ENCODE results near the gene PCNX2.

Gene PCNX2

DNA sequence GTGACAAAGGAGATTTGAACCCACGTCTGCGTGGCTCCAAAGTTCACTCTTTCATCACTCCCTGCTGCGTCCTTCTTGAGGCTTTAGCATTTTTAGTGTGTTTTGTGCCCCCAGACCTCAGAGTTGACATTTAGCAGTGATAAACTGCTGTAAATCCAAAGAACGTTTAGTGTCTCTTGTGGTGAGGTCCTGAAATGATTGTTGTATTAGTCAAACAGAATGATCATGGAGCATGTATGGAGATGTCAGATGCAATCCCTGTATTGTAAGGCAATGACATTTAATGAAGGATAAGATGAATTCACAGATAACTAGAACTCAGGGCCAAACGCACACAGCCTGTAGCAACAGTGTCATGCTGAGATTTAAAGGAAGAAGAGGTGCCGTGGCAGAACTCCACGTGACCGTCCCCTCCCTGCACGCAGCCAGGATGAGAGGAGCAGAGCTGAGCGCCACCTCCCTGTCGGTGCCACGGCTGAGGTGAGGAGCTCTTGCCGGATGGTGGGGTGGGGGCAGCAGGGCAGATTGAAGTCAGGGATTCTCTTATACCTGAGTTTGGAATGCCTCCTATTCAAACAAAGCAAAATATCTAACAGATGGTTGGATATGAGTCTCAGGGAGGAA, 315.1 kb downstream of the PCNX2 start:
- no peak for DNase-seq

DNA sequence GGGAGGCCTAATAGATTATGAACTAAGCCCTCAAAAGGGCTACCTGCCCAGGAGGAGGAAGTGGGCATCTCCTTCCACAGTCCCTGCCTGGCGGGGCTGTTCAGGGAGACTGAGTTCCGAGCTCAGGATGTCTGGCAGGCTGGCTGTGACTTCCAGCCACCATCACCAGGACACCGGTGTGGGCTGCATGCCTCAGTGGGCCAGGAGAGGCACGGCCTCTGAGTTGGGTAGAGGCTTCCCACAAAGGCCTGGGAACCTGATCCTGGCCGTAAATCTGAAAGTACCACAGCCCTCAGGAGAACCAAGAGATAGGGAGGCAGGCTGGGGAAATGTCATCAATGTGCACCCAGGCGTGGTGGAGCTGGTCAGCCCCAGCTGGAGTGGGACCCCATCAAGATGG, 316.0 kb downstream of the PCNX2 start:
- DNase-seq = no peak

DNA sequence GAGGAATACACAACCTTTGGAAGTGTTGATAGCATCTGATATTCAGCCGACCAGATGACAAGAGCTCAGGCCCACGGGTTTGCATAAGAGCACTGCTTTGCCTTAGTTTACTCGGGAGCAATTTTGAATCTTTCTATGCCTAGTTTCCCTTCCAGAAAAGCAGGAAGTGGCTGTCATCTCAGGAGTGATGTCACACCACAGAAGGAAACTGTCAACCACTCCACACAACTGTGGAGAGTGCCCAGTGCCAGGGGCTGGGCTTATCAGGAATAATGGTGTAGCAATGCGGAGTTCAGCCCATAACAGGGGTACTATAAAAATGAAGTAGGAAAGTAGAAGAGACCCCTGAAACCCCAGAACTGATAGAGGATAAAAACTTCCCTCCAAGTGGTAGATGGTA, 316.7 kb downstream of the PCNX2 start:
- no peak for DNase-seq

DNA sequence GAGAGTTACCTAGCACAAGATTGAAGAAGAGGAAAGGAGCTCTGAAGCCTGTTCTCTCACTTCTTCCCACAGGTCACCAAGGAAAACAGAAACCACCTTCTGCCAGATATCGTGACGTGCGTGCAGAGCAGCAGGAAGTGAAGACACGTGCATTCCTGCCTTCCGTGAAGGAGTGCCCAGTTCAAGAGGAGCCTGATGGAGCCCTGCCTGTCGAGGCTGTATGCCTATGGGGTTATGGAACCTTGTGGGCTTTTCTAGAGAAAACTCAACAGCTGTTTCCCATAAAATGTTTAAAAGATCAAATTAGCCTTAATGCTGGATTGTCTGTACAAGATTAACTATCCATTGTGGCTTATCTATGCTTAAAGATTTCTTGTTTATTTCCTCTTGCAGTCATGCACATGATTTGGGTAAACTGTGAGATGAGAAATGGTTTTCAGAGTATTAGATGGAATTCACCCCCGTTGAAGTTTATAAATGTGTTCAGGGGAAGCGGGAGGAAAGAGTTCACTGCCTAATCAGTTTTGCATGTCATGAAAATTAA, 317.4 kb downstream of the PCNX2 start:
- DNase-seq = no peak

DNA sequence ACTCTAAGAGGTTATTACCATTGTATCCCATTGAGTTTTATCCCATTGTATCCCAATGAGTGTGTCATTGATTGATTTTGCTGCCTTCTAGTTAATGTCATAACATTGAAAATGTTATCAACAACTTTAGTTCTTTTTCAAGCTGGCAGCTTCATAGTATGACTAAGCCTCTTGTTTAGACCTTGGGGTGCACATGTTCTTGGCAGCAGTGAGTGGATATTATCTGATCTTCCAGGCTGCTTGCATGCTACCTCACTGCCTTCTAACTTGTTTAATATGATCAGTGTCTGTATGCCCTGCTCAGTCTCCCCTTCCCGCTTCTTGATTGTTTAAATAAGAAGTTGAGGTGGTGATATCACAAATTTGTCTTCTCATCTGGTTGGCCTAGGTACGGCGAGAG, 320.6 kb downstream of the PCNX2 start:
- DNase-seq = no peak

DNA sequence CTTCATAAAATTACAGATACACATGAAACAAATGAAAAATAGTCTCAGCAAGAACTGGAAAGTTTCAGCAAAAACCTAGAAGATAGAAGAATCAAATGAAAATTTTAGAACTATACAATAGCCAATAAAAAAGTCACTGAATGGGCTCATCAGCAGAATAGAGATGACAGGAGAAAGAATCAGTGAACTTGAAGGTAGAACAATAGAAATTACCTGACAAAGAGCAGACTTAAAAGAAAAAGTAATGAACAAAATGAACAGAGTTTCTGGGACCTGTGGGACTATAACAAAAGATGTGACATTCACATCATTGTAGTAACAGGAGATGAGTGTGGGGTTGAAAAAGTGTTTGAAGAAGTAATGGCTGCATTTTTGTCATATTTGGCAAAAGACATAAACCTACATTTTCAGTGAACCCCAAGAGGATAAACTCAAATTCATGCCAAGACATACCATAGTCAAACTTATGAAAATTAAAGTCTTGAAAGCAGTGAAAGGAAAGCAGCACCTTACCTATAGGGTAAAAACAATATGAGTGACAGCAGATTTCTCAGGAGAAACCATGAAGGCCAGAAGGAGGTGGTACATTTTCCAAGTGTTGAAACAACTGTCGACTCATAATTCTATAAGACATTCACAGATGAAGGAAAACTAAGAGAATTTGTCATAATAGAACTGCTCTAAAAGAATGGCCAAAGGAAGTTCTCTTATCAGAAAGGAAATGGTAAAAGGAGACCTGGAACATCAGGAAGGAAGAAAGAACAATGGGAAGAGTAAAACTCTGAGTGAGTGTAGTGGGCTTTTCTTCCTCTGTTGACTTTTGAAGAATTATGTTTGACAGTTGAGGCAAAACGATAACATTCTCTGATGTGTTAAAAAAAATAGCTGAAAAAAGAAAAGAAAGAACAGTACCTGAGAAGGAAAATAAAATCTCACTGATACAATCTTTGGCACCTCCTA, 321.6 kb downstream of the PCNX2 start:
- no peak for DNase-seq

DNA sequence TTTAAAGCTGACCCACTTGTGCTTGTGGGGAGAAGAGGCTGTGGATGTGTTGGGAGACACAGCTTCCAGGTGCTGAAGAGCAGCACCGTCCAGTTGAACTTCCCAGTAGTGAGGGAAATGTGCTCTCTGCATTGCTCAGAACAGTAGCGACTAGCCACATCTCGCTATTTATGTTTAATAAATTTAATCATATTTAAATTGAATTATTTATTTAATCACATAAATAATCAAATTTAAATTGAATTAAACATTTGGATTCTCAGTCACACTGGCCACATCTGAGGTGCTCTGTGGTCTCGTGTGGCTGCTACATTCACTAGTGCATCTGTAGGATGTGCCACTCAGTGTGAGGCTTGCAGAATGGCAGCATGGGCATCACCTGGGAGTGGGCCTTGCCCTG, 325.0 kb downstream of the PCNX2 start:
- no peak for DNase-seq

DNA sequence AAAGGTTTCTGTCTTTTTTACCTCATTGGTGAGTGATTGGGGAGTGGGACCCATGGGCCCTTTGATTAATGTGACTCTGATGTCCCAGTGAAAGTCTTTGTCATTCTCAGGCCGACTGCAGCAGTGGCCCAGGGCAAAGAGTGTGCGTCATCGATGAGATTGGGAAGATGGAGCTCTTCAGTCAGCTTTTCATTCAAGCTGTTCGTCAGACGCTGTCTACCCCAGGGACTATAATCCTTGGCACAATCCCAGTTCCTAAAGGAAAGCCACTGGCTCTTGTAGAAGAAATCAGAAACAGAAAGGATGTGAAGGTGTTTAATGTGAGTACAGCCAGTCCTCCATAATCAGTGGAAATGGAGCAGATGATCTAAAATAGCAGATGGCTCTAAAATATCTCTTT, 325.7 kb downstream of the PCNX2 start:
- DNase-seq = no peak

DNA sequence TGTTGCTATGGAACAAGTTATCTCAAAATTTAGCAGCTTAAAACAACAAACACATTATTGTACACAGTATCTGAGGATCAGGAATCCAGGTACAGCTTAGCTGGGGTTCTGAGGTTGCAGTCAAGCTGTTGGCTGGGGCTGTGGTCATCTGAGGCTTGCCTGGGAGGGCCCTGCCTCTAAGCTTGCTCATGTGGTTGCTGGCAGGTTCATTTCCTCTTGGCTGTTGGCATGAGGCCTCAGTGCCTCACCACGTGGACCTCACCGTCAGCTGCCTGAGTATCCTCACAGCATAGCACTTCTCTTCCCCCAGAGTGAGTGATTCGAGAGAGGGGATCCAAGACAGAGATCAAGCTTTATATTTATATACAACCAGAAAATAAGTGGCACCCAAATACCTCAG, 326.6 kb downstream of the PCNX2 start:
- no peak for DNase-seq

DNA sequence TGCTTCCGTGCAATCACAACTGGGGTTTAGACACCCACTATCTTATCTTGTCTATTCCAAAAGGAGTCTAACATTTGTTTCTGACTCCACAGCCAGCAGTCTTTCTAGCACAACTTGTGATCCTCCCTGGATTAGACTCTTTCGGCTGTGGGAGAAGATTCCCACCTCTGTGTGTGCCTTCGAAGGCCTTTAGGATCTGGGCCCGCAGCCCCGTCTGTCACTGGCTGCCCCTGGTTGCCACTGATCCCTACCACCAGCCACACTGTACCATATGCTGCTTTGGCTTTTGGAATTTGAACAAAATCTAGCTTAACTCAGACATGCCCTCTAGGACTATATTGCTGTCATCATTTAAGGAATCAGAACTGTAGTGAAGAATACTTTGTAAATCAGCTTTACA, 327.1 kb downstream of the PCNX2 start:
- DNase-seq = no peak

DNA sequence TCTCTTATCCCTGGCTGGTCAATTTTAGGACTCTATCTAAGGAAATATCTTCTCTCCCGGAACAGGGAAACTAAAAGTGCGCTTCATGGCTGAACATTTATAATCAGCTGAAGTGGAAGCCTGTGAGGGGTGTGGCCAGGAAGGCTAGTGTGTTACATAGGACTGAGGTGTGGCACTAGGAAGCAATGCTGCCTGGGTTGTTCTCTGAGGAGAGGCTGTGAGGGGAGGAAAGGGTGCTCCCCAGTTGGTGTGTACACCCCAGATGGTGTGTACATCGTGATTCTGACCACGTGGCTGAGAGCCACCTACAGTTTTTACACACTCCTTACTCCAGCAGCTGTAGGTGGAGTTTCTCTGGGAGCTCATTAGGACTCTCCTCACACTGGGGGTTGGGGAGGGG, 328.9 kb downstream of the PCNX2 start:
- no peak for DNase-seq

DNA sequence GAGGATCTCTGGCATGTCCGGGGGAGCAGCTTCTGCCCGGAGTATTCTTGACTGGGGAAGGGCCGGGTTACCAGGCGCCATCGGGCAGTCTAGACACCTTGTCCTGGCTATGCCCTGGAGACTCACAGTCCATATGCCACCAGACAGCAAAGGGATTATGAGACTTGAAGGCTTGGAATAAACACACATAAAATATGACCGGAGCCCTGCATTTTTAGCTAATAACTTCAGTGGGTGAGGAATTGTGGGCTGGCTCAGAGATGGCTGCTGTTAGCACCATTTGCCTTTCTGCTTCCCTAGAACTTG, 329.7 kb downstream of the PCNX2 start:
- no peak for DNase-seq

DNA sequence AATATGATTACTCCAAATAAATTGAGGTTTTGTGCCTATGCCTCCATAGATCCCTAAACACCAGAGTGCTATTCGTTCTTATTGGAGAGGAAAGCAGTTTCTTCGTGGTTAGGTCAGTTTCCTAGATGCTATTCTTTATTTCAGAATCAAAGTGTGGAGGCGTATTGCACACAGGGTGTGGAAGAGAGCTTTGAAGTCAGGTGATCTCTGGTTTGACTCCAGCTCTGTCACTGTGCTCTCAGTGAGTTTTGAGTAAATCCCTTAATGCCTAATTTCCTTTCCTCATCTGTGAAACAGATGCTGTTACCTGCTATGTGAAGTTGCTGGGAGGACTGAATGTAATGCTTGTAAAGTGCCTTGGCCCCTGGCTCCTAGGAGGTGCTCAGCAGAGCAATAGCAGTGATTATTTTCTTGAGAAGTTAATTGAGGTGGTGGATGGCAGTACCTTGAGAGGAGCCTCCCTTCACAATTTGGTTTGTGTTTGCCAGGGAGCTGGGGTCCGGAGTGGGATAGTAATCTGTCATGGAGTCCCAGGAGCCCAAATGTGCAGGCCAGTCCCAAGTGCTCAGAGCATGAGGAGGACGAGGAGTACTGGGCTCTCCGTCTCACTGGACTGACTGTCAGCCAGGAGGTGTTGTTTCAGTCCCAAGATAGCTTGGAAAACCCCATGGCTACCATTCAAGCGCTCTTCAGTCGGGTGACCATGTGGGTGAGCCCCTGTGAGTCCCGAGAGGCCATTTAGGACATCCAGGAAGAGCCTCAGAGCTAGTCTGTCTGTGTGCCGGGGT, 330.2 kb downstream of the PCNX2 start:
- no peak for DNase-seq

DNA sequence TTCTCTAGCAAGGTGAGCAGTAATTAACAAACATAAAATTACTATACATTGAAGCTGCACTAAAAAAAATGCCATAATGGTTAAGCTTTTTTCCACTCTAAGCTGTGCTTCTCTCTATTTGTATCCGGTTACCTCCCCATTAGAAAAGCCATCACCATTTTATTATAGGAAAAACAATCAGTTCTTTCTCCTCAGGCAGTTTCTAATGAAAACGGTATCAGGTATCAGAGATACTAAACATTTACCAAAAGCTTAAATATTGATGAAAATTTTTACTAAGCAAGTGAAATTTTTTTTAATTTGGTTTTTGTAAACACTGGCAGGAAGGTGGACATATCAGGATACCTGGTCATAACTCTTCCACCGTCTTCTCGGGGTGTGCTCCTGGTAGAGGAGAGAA, 330.9 kb downstream of the PCNX2 start:
- DNase-seq = no peak

DNA sequence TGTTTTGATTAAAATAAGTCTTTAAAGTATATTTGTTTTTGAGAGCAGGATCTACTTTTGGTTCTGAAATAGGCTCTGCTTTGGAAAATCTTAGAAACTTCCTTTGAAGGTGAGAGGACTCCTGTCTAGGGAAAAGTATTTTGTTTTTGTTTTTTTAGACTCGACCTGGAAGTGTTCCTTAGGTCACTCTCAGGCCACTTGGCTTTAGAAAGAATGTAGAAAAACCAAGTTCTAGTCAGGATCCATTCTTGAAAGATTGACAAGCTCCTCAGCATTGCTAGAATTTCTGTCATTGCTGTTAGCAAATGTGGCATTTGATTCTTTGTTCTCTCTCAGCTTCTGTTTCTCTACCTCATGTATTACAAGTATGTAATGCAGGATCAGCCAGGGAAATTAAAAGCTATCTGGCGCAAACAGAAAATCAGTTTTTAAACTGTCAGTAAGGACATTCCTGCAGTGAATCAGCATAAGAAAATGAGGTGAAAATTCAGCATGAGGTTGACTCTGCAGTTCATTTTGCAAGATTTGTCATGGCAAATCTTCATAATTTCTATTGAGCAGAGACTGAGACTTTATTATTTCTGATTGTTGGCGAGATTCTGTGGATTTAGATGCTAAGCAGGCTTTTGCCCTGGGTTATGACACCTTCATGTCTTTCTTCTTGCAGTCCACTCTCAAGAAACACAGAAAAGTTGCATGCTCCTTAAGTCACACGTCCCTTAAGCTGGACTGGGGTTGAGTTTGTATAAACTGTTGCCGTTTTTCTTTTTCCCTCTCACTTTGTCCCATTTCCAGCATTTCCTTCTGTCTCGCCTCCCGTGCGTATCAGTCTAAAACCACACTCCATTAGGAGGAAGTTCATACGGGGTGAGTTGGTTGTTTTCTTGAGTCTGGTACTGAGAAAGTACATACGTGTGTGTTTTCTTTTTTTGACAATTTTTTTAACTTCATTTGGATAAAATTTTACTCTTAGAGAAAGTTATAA, 332.5 kb downstream of the PCNX2 start:
- peak; percentile 39 for DNase-seq

DNA sequence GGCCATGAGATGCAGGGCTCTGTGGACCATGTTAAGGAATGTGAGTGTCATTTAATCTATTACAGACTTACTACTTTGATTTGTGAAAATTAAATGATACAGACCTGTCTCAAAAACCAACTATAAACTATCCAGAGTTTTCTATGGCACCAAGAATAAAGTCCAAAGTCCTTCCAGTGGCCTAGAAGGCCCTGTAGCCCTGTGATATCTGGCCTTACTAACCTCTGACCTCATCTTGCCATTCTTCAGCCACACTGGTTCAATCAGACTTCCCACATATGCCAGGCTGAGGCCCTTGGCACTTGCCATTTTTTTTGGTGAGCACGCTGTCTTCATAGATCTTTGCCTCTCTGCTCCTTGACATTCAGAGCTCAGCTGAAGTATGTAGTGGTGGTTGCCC, 337.5 kb downstream of the PCNX2 start:
- no peak for DNase-seq

DNA sequence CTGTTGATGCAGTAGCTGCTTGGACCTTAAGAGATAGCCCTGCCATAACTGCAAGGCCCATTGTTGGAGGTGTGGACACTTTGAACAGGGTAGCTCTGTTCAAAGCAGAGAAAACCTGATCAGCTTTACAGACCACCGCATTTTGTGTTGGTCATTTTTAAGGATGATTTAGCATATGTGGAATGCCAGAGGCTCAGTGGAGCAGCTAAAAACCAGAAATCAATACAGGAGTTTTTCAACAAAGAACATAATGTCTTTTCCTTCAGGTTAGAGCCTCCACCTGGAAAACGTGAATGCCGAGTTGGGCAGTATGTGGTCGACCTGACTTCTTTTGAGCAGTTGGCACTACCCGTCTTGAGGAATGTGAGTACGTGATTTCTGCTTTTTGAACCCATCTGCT, 339.4 kb downstream of the PCNX2 start:
- no peak for DNase-seq

DNA sequence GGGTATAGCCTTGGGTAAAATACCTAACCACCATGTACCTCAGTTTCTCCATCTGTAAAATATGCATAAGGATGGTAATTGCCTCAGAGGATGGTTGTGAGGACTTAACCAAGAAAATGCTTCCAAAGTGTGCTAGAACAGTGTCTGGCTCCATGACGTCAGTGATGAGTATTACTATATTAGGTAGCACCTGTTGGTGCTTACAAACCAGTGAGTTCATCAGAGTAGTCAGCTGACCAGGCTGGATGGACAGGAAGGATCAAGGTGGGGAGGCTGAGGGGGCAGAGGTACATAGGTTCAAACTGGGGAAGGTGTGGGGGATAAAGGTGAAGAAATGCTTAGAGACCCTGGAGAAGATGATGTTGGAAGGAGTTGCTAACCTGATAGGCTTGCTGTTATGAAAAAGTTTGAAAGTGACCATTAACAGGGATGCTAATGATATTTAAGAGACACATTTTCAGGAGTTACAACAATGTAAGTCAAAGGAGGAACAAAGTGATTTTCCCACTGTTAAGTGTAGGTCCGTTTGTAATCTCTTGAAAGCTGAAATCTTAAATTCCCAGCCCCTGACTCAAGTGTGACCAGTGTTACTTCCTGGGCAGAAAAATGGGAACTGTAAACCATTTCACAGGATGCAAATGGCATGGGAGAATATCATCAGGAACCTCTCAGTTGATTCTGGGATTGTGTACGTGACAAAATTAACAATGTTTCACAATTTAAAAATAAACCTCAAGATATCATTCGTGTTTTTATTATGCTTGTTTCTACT, 340.7 kb downstream of the PCNX2 start:
- DNase-seq = no peak

DNA sequence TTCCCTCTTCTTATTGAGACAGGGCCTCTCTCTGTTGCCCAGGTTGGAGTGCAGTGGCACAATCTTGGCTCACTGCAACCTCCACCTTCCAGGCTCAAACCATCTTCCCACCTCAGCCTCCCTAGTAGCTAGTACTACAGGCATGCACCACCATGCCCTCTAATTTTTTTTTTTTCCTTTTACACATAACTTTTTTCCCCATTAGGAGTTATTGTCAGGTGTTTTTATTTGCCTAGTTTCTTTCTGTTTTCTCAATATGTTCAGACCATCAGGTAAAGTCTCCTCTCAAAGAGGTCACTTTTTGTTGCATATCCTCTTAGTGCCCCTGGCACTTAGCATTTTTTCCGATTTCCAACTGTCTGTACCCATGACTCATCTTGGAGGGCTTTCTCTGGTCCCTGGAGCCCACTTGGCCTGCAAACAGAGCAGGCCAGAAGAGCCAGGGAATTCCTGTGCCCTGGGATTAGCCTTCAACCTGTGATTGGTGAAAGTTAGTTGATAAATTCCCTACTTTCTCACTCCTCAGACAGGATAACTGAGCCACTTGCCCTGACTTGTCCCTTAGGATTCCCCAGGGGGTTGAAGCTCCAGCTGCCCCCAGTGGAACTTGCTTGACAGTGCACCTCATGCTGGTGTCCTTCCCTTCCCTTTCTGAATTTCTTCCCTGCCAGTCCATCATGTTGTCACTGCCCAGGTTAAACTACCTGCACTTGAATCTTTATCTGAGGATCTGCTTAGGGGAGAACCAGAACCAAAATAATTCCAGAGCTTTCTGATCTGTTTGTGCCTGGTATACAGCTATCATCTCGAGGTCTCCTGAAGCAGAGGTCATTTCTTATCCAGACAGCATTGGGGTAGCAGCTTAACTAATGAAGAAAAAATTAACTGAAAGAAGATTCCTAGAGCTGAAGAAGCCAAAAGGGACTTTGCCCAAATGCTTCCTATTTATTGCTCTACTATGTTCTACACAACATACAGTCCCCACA, 342.7 kb downstream of the PCNX2 start:
- DNase-seq = no peak

DNA sequence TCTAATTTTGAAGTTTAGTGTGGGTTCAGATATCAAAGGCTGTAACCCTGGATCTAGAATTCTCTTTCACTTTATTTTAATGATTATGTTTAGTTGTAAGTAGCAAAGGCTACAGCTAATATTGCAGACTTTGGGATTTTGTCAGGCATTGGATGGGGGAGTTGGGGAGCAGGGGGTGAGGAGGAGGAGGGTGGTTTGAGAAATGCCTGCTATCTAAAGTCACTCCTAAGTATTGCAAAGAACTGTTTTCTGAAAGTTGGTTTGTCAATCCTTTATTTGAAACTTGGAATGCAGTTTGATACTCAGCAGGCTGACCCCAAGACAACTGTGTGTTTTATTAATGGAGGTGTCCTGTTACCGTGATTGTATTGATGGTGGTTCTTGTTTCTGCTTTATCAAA, 343.9 kb downstream of the PCNX2 start:
- no peak for DNase-seq
